Suprapubic skin (tissue), 4 donors: ENCODE measurements around the gene OR52J3.
"Not testable (repeated sequence)": the region's sequence is repeated elsewhere in the genome, so short reads cannot be mapped to it uniquely, and the experiment has no call there.

ENCODE experiments used
- POLR2A ChIP-seq, 2 donors: fragments of 450-650 bp; IDR thresholded peaks; one replicate each; pipeline ENCODE4 v1.6.1; 2017; ENCODE audit warnings: antibody characterized with exemption in 2 of 2, mild to moderate bottlenecking in 2 of 2, moderate library complexity in 2 of 2
- POLR2AphosphoS5 ChIP-seq, 3 donors: sonication (generic); formaldehyde crosslinking; IDR thresholded peaks; one replicate each; pipeline ENCODE4 v1.6.1; 2017; ENCODE audit warnings: antibody characterized with exemption in 3 of 3

DNA sequence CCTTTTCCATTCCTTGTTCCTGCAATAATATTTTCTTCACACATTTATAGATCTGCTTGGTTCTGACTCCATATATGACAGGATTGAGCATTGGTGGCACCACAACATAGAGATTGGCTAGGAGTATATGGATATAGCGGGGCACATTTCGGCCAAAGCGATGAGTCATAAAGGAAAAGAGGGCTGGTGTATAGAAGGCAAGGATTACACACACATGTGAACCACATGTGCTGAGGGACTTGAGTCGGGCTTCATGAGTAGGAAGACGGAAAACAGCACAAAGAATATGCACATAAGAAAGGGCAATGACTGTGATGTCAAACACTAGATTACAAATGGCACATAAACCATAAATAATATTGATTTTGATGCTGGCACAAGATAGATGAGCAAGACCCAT lies 12.4 kb downstream of the OR52J3 start:
- not testable (repeated sequence) for TF ChIP-seq POLR2A, POLR2AphosphoS5 (IDR thresholded peaks at IDR 0.05)
